NCI-H226 (cell line): ENCODE results near the gene LIMS4.
"Not testable (repeated sequence)": the region's sequence is repeated elsewhere in the genome, so short reads cannot be mapped to it uniquely, and the experiment has no call there.

Experiments used
- DNase-seq: peaks from one replicate; pipeline ENCODE4 v3.0.0-alpha.2; 2015

The LIMS4 gene

DNA sequence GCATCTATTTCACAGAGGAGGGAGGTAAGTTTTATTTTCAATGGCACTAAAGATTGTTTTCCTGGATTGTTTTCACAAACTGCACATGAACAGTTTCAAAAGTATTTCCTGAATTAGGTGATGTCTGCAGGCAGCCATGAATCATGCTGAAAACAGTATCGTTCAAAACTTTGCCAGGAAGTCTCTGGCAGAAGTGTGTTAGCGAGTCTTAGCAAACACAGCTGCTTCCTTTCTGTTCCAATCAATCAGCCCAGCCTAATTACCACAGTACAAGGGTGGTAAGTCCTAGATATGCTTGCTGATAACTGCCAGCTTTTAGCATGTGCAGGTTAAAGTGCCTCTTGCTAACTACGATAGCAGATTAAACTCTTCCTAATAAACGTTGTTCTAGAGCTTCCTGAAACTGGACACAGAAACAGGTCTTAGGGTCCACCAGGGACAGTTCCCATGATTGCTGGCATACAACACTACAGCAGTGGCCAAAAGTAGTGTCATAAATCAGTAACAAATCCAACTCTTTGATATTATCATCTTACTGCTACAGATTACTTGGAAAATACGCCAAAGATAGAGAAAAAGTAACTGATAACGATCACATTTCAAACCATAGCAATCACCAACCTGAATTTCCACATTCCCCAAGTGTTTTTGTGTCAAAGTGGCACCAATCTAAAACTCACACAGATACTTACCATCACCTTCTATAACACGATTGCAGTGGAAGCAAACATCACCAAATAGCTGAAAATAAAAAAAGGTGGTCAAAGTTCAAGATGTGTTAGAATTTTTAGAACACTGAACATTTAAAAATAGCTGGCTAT is 23.3 kb downstream of the LIMS4 start:
- DNase-seq, result not testable (repeated sequence)

DNA sequence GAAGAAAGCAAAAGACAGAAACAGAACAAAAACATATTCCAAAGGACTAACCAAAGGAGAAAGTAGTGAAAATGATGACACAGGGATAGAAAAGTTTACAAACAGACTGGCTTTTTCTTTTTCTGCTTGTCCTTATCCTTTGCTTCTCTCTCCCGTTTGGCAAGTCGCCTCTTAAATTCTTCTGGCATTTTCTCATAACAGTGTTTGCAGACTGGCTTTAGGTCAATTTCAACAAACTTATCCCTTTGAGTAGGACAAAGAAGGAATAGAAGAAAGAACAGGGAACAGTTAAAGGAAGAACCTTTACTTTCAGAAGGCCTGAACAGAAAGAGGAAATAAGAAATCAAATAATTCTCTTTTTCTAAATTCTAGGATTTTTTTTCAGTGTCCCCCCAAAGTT is 26.0 kb downstream of the LIMS4 start:
- not testable (repeated sequence) for DNase-seq

DNA sequence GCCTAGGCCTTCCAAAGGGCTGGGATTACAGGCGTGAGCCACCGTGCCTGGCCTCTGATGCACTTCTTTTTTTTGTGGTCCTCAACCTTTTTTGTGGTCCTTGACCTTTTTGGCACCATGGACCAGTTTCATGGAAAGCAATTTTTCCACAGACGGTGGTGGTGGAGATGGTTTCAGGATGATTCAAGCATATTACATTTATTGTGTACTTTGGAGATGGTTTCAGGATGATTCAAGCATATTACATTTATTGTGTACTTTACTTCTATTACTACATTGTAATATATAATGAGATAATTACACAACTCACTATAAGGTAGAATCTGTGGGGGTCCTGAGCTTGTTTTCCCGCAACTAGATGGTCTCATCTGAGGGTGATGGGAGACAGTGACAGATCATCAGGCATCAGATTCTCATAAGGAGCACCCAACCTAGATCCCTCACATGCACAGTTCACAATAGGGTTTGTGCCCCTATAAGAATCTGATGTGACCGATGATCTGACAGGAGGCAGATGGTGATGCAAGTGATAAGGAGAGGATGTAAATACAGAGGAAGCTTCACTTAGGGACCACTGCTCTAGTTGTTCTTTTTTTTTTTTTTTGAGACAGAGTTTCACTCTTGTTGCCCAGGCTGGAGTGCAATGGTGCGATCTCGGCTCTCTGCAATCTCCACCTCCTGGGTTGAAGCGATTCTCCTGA is 29.2 kb downstream of the LIMS4 start:
- not testable (repeated sequence) for DNase-seq

- not testable (repeated sequence) for DNase-seq
Observed at GRCh38 chr2:110441905-110442304, 30.7 kb downstream of the LIMS4 start.

GRCh38 chr2:110434565-110434964 is 38.1 kb downstream of the LIMS4 start:
- not testable (repeated sequence) for DNase-seq

GRCh38 chr2:110425725-110426124 is 46.9 kb downstream of the LIMS4 start:
- DNase-seq, result not testable (repeated sequence)

DNA sequence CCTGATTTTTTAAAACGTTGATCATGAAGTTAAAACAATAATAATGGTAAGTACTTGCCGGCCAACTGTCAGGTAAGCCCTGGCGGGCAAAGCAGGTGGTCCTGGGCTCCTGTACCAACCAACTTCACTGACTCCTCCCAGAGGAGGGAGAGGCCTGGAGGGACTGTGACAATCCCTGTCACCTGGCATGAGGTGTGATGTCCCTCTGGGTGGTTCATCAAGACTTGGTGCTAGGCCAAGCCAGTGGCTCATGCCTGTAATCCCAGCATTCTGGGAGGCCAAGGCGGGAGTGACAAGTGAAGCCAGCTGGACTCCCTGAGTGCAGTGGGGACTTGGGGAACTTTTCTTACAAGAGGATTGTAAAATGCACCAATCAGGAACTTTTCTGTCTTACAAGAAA is 48.2 kb downstream of the LIMS4 start:
- DNase-seq, result peak; percentile 0

DNA sequence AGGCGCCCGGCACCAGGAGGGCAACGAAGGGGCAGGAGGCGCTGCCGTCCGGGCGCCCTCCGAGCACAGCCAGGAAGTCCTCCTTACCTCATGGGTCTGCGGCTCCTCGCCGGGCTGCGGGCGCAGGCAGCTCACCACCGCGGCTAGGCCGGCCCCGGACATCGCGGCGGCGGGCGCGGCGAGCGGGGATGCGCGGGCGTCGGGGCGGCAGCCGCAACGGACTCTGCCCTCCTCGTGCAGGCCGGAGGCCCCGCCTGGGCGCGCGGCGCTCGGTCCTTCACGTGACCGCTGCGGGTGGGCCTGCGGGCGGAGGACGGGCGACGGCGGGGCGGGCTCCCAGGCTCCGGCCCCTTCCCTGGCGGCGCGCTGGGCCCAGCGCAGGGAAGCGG is 49.0 kb downstream of the LIMS4 start:
- not testable (repeated sequence) for DNase-seq

DNA sequence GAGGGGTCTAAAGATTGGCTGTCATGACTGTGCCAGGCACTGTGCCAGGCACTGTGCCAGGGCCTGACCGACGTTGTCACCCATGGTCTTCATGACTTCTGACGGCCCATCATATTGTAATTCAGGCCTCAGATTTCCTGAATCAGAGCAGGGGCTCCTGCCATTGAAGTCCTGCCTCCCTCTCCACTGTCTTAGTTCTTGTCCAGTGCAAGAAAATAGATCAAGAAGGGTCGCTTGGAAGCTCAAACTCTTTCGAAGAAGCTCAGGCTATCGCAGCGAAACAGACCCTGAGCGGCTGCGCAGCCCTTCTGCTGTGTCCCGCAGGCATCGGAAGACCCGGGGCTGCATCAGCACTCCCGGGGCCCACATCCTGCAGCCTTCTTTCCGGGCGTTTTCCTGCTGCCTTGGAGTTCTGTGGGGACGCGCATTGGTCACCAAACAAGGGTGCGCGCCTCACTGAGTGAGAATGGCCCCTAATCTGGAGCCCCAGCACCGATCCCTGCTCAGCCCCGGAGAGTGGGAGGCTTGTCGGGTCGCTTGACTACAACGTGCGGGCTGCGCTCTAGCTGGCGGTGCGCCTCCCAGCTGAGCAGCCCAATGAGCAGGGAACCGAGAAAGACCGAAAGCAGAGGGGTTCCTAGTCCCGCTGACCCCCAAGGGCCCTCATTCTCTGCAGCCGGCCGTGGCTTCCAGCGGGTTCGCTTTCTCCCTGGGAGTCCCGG is 49.6 kb downstream of the LIMS4 start:
- DNase-seq, result not testable (repeated sequence)

GRCh38 chr2:110420641-110421354 is 51.8 kb downstream of the LIMS4 start:
- not testable (repeated sequence) for DNase-seq

DNA sequence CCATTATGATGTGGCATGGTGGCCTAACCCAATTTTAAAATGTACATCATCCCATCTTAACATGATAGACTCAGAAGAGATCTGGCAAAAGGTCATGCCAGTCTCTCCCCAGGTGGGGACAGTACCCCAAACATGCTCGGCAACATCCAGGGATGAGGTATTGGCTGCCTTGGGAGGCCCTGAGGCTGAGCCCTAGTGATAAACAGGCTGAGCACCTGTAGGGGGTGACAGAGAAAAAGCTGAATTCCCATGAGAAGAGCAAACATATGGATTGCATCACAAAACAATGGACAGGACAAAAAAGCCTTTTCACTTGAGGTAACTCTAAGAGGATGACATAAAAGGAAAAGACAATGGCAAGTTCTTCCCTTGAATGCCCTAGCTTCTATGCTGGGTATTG is 65.5 kb downstream of the LIMS4 start:
- DNase-seq, result not testable (repeated sequence)

GRCh38 chr2:110404988-110405387 is 67.6 kb downstream of the LIMS4 start:
- DNase-seq, result not testable (repeated sequence)

GRCh38 chr2:110404246-110404645 is 68.4 kb downstream of the LIMS4 start:
- DNase-seq, result not testable (repeated sequence)

DNA sequence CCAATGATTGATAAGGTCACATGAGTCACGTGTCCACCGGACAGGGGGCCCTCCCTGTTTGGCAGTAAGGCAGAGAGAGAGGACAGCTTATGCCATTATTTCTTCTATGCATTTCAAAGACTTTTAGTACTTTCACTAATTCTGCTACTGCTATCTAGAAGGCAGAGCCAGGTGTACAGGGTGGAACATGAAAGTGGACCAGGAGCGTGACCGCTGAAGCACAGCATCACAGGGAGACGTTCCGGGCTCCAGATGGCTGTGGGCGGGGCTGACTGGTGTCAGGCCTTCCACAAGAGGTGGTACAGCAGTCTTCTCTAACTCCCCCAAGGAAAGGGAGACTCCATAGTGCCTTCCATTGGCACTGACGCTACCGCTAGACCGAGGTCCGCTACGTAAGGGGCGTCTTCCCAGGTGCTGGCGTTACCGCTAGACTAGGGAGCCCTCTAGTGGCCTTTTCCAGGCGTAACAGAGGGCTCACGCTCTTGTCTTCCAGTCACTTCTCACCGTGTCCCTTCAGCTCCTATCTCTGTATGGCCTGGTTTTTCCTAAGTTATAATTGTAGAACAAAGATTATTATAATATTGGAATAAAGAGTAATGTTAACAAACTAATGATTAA is 71.5 kb downstream of the LIMS4 start:
- not testable (repeated sequence) for DNase-seq

DNA sequence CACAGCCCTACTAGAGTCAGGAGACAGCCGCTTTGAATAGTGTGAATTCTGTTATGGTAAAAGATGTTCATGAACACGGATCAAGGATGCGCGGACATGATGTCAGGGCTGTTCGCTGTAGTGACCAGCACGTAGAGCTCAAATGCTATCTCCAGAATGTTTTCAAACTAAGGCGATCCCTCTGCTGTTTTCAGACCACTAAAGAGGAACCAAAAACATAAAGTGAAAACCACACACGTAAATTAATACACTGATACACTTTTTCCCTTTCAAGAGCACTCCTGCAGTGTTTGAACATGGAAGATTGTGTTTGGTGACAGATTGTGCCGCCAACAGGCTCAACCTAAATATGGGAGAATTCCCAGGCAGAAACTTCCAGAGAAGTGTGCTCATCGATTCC is 73.2 kb downstream of the LIMS4 start:
- DNase-seq, result not testable (repeated sequence)

DNA sequence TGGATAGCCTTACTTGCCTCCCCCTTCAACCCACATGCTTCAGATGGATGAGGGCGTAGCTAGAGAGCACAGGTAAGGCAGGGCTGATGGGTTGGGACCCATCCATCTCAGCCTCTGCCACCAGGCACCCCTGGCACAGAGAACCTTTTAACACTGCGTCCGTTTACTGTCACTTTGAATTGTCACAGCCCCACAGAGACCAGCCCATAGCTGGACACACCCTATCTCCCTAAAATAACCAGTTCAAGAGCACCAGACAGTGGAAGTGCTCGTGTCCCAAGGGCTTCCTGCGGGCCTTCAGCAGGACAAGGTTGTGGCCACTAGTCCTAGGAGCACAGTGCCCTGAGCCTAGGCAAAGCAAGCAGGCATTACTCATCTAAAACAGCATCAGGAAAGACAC is 76.6 kb downstream of the LIMS4 start:
- not testable (repeated sequence) for DNase-seq
